GM21381 (cell line): ENCODE data around the gene SHISA4.
"Not testable (repeated sequence)": the region's sequence is repeated elsewhere in the genome, so short reads cannot be mapped to it uniquely, and the experiment has no call there.

Experiments used
- ATAC-seq: cut with Tn5 transposase; IDR thresholded peaks from one replicate; pipeline ENCODE4 v1.9.1; 2021; ENCODE audit warnings: mild to moderate bottlenecking, moderate library complexity; ENCODE audit not compliant: unreplicated experiment

The SHISA4 gene

GRCh38 chr1:201895913-201896807 lies 7.5 kb downstream of the SHISA4 start:
- ATAC-seq: peak; percentile 83

DNA sequence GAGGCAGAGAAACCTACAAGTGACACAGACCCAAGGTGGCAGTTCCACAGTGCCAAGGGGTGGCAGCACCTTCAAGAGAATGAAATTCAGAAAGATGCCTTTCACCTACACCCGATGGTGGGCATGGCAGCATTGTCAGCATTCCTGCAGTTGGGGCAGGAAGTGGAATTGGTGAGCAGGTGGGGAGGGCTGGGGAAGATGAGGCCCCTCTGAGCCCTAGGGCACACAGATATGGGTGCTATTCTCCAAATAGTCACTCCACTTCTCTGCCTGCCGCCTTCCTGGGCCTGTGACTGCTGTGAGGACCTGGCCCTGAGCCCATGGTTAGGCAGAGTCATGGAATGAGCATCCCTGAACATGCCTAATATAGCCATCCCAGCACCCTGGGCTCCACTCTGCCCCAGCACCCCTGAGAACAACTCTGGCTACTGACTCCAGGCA lies 8.3 kb downstream of the SHISA4 start:
- ATAC-seq: no peak

- ATAC-seq: no peak
These were observed 9.7 kb downstream of the SHISA4 start for GRCh38 chr1:201898240-201898894.

GRCh38 chr1:201898992-201899391 lies 10.3 kb downstream of the SHISA4 start:
- ATAC-seq: no peak

- no peak for ATAC-seq
These were observed 11.2 kb downstream of the SHISA4 start for GRCh38 chr1:201899683-201900429.

GRCh38 chr1:201900476-201900875 lies 11.8 kb downstream of the SHISA4 start:
- ATAC-seq: no peak

- not testable (repeated sequence) for ATAC-seq
These were observed 12.3 kb downstream of the SHISA4 start for GRCh38 chr1:201901036-201901435.

DNA sequence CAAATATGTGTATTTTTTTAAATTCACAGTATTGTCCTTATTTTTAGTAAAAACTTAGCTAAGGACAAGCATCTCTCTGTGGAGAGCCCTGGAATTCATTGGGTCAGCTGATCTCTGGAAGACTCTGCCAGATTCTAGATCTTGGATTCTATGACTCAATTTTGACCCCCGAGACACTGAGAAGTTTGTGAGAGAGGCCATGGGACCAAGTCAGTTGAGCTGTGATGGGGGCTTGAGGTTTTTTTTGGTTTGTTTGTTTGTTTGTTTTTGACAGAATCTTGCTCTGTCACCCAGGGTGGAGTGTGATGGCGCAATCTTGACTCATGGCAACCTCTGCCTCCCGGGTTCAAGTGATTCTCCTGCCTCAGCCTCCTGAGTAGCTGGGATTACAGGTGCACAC lies 13.5 kb downstream of the SHISA4 start:
- no peak for ATAC-seq

GRCh38 chr1:201903135-201903534 lies 14.4 kb downstream of the SHISA4 start:
- ATAC-seq: no peak

DNA sequence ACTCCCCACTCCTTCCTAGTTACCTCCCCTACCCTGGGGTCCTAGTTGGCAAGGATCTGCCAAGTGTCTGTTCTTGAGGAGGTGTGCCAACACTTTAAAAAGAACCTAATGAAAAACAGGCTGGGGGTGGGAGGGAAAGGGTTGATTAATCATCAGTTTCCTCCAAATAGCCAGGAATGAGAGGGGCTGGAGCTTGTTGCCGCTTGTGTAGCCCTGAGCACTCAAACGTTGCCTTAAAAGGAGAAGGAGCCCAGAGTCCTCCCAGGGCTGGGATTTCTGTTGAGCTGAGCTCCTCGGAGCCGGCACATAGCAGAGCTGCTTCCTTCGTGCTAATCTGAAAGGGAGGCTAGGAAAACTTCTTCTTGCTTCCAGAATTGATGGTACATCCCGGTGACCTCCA lies 15.9 kb downstream of the SHISA4 start:
- no peak for ATAC-seq

GRCh38 chr1:201905234-201905890 lies 16.7 kb downstream of the SHISA4 start:
- ATAC-seq: no peak

GRCh38 chr1:201906336-201906735 lies 17.6 kb downstream of the SHISA4 start:
- ATAC-seq: no peak

GRCh38 chr1:201907621-201908020 lies 18.9 kb downstream of the SHISA4 start:
- ATAC-seq: no peak

DNA sequence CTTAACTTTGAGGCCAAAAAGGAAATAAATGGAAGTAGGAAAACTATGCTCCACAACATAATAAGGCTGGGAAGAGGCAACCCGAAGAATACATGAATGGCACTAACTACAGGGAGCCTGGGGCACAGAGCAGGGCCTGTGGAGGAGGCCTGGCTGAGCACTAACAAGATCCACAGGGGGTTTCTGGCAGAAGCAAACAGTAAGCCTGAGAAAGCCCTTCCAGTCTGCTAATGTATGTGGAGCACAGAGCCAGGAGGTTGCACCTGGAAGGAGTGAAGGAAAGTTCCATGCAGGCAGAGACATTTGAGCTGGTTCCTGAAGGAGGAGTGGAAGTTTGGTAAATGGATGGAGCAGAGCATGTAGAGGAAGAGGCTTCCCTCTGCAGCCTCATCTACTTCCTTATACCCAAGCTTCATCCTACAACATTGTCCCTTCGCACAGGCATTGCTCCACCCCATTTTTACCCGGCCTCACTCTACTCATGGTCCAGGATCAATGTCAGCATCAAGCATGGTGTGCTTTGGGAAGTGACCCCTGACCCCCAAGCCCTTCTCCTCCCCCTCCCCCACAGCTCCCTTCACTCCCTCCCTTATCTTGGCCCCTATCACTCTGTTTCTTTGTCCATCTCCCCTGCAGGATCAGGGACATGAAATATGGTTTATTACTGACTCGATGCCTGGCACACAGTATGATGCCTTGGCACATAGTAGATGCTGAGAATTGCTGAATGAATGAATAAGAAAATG lies 23.3 kb downstream of the SHISA4 start:
- ATAC-seq: no peak

- no peak for ATAC-seq
These were observed 24.1 kb downstream of the SHISA4 start for GRCh38 chr1:201912832-201913231.

DNA sequence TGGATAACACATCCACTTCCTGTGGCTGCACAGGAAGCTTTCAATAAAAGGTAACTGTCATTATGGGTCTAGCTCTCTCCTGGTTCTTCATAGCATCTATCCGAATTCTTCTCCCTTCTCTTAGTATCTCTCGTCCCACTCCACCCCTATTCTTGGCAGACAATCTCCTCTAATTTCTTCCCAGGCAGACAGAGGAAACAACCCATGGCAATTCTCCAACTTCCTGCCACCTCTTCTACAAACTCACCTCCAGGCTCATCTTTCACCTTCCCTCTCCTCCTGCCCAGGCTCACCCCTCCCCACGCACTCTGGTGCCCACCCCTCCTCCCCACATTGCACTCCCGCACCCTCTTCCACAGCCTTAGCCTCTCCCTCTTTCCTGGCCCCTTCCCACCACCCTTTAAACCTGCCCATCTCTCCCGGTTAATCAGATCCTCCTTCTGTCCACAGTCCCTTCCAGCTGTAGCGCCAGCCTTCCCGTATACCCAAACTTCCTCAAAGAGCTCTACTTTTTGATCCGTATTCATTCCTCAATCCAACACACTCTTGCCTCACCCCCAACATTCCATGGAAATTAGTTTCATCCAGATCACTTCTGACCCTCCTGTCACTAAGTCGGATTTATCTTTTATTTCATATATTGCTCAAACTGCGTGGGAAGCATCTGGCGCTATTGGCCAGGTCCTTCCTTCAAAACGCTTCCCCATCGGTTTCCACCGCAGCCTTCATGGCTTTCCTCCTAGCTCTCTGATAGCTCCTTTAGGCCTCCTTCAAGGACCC lies 25.9 kb downstream of the SHISA4 start:
- no peak for ATAC-seq

GRCh38 chr1:201916649-201917249 lies 28.1 kb downstream of the SHISA4 start:
- ATAC-seq: no peak

- ATAC-seq: no peak
These were observed 28.8 kb downstream of the SHISA4 start for GRCh38 chr1:201917362-201918033.

- no peak for ATAC-seq
These were observed 29.6 kb downstream of the SHISA4 start for GRCh38 chr1:201918343-201918742.
